GM21723 (cell line): ENCODE measurements around the gene BPHL.
"Not testable (repeated sequence)": the region's sequence is repeated elsewhere in the genome, so short reads cannot be mapped to it uniquely, and the experiment has no call there.

Source experiments
- ATAC-seq: cut with Tn5 transposase; IDR thresholded peaks from one replicate; pipeline ENCODE4 v1.9.1; 2021; ENCODE audit warnings: mild to moderate bottlenecking, moderate library complexity; ENCODE audit not compliant: unreplicated experiment

Gene BPHL

DNA sequence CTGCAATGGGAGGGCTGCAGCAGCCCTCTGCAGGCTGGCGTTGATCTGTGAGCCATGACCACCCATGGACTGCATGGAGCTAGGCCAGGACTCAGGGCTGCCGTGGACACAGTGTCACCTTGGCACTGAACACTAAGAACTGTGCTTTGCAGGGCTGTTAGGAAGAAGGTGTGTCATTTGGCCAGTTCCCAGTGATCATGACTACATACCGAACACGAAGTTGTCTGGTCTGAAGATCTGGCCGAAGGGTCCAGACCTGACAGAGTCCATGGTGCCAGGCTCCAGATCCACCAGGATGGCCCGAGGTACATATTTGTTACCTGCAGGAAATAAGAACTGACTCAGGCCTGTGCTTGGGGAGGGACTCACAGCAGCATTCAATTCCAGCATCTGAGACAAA, 36.9 kb downstream of the BPHL start:
- ATAC-seq: not testable (repeated sequence)

DNA sequence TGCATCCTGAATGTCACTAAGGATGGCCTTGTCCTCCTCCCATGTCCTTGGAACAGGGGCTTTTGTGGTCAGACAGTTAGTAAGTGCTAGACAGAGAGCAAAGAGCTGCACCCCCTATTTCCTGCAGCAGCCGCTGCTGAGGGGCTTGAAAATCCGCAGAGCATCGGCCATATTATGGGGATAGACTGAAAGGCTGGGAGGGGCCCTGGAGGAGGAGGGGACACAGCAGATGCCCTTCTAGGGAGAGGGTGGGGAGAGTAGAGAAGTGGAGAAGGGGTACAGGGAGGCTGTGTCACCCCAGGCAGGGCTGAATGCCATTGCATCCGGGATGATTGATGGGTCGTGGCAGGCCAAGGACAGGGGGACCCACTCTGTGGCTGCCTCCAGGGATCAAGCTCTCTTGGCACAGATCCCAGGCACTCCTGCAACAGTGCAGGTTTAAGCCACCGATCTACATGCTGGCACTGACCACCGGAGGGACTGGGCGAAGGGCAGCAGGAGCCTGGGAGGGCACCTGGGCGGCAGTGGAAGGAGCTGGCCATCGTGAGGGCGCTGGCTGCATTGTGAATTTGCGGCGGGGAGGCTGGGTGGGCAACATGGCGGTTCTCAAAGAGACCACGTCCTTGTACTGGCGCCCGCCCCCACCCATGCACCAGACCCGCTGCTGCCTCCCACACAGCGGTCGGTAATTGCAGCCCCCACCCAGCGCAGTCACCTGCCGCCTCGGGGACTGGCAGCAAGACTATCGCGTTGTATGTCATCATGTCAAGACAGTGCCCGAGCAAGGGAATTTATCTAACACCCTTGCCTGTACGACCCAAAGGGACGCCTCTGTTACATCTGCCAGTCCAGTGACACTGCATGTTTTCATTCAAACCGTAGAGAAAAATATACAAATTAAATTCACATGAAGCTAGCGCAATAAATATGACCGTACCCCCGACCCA, 37.9 kb downstream of the BPHL start:
- ATAC-seq: peak; percentile 22

GRCh38 chr6:3157131-3157933, 38.8 kb downstream of the BPHL start, which contains the start of gene TUBB2A:
TSS of gene TUBB2A (minus strand) at chr6:3157544. CDS start at chr6:3157463, 81 bp downstream.
- ATAC-seq: peak; percentile 79

DNA sequence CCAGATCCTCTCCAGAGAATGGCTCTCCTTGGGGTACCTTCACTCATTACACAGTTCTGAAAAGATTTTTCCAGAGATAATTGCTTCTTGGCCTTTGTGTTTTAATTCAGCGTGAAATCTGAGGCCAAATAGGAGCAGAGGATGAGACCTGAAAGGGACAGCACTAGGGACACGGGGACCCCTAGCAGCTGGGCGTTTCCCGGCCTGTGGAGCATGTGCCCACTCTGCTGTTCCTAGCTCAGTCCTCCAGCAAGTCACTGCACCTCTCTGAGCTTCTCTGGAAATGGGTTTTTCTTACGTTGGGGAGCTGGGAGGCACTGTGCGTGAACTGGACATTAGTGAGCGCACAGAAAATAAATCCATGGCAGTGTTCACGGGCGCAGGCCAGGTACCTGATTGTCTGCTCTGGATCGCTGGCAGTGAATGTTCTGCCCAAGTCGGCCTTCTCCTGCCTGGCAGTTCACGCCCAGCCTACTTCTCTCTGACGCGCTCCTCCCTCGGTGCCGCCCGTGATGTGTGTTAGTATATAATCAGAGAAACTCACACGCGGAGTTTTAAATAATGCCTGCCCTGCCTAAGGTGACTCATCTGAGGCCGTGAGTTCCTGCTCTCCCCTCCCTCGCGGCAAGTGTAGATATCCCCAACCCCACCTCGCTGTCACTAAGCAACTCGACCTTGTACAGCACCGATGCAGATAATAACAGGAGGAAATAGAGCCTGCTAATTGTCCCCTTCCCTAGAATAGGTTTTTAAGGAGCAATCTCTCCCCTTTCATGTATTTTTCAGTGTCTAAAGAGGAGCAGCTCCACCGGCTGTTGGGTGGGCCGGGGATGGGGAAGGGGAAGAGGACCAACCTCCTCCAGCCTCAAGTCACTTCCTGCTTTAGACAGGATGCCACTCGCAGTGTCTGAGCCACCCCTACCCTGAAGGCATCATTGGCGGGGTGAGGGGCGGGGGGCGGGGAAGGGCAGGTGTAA, 41.6 kb downstream of the BPHL start:
- no peak for ATAC-seq

DNA sequence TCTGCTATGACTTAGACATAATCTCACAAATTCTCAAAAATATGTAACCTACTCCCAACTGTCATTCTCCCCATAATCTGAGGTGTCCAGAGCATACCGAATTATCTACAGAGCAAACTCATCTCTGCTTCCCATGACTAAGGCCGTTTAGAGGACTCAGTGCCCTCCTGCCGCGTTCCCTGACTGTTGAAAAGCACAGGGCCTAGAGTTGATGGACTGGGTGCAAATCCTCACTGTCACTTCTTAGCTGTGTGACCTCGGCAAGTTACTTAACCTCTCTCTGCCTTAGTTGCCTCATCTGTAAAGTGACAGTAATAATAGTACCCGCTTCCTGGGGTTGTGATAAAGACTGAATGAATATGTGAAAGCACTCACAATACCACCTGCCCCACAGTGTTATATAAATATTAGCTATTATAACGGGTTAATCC, 43.6 kb downstream of the BPHL start:
- ATAC-seq: no peak

DNA sequence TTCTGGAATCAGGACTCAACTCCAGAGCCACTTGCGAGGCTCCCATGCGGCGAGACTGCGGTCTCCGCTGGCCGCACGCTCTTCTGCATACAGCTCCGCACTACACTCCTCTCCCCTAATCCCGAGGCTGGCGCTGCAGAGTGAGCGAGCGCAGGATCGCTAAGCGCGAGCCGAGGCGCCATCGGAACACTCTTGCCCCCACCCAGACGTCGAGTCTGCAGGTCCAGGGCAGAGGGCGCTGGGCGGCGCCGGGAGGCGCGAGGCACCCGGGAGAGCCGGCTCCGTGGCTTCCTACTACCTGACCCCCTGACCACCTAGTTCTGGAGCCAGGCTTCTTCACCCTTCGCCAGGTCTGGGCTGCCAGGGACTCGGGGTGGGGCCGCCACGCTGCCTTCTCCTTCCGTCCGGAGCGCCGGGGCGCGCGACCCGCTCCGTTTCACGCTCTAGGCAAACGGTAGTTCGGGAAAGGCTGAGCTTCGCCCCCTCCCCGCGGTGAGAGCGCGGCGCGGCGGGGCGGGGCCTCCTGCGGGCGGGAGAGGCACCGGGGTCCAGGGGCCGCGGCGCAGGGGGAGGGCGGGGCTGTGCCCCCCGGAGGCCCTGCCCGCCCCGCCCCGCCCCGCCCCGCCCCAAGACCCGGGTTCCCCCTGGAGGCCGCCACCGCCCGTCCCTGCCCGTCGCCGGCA, 44.2 kb downstream of the BPHL start:
- ATAC-seq: peak; percentile 76

DNA sequence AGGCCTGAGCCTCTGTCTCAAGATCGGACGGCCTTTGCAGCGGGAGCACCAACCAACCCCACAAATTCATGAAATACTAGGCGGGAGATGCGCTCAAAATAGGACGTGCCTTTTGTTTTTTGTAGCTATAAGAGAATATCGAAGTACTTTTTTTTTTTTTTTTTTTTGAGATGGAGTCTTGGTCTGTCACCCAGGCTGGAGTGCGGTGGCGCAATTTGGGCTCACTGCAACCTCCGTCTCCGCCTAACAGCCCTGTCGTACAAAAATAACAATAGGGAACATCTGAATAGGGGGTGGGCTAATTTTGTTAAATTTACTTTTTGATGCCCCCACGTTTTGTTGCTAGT, 44.7 kb downstream of the BPHL start:
- ATAC-seq: peak; percentile 33

DNA sequence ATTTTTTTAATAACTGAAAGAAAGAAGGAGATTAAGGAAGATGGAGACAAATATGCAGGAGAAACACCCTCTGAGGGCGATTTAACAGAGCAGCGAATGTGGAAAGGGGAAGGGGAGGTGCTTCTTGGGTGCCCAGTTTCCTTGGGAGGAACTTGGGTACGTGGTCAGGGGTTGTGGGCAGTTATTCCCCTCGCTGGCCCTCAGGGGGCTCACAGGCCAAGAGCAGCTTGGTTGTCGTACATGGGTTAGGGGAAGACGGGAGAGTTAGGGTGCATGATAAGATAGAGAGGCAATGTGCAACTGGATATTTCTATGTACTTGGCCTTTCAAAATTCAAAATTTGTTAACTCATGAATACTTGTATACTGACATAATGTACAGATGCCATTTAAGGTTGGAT, 45.9 kb downstream of the BPHL start:
- ATAC-seq: no peak

DNA sequence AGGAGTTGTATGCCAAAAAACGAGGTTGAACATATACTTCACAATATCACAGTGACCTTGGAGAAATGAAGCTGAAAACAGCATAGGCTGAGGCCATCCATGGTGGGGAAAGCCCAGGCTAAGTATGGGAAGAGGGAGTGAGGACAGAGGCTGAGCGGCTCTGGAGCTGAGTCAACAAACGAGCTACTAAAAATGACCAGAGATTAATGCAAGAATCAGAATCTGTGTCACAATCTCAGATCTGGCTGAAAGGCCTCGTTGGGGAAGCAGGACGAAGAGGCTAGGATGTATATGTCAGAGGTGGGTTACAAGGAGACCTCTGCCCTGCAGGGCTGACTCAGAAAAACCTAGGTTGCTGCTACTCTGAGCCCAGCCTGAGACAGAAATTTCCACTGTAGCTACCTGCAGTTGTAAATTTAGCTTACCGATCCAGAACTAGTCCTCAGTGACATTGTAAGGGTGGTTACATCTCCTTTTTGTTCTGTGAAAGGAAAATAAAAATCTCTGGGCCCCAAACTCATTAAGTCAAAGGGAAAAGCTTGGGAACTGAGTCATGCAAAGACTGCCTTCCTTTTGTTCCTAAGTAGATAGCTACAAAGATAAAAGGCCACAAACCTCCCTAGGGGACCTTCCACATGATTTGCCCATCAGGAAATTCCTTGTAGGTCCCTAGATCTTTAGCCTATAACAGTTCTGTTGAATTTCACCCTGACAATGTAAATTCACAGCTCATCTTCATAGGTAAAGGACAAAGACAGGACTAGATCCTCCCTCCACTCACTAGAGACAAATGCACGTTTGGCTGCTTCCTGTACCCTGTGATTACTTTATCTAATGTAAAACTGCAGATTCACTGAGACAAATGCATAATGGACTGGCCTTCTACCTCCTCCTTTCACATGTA, 47.4 kb downstream of the BPHL start:
- no peak for ATAC-seq

GRCh38 chr6:3166535-3167225, 48.2 kb downstream of the BPHL start:
- ATAC-seq: not testable (repeated sequence)

DNA sequence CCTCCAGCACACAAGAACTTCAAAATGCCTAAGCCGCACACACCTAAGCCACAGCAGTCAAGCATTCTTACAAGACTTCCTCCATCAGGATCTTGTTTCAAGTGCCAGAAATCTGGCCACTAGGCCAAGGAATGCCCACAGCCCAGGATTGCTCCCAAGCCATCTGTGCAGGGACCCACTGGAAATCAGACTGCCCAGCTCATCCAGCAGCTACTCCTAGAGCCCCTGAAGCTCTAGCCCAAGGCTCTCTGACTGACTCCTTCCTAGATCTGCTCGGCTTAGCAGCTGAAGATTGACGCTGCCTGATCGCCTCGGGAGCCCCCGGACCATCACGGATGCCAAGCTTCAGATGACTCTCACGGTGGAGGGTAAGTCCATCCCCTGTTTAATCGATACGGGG, 49.5 kb downstream of the BPHL start:
- ATAC-seq: not testable (repeated sequence)

DNA sequence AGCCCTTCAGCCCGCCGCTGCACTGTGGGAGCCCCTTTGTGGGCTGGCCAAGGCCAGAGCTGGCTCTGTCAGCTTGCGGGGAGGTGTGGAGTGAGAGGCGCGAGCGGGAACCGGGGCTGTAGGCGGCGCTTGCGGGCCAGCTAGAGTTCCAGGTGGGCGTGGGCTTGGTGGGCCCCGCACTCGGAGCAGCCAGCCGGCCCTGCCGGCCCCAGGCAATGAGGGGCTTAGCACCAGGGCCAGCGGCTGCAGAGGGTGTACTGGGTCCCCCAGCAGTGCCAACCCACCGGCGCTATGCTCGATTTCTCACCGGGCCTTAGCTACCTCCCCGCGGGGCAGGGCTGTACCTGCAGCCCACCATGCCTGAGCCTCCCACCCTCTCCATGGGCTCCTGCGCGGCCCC, 52.2 kb downstream of the BPHL start:
- not testable (repeated sequence) for ATAC-seq

- ATAC-seq: not testable (repeated sequence)
Observed at GRCh38 chr6:3171313-3172175, 53.0 kb downstream of the BPHL start.

DNA sequence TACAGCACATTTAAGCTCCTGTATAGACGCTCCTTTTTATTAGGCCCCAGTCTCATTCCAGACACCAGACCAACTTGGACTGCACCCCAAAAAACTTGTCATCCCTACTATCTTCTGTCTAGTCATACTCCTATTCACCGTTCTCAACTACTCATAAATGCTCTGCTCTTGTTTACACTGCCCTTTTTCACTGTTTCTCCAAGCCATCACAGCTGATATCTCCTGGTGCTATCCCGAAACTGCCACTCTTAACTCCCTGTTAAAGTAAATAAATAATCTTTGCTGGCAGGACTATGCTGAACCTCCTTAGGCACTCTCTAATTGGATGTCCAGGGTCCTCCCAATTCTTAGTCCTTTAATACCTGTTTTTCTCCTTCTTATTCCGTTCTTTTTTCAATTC, 54.3 kb downstream of the BPHL start:
- ATAC-seq: not testable (repeated sequence)

- ATAC-seq: not testable (repeated sequence)
Observed at GRCh38 chr6:3173636-3174089, 55.2 kb downstream of the BPHL start.

DNA sequence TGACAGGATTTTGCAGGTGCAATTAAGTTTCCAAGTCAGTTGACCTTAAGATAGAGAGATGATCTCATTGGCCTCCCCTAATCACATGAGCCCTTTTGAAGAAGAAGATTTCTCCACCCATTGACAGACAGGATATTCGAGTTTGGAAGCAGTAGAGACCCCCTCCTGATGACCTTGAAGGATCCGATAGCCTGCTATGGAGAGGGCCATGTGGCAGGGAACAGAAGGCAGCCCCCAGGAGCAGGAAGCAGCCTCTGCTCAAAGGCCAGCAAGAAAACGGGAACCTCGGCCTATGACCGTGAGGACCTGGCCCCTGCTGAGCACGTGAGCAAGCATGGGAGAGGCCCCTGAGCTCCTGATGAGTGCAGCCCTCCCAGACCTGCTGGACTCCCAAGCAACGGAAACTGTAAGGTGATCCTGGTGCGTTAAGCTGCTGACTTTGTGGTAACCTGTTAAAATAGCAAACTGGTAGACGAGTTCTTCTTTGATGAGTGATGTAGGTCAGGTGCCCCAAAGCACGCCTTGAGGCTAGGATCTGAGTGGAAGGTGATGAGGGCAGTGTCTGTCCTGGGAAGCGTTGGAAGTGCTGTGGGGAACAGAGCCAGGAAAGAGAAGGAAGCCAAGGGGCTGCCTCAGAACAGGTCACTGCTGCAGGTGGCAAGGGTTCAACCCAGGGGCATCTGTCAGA, 57.3 kb downstream of the BPHL start:
- no peak for ATAC-seq
